ENCODE results near the gene CSRP1. TPM values are rescaled to one million over a fixed set of nuclear protein-coding genes. Genes with fewer than 3 reads are reported as not detected.

Gene CSRP1
- total and polyA plus RNA-seq, 2 of the 13 experiments (the other 11 are each of a cell fraction or from before 2014, with no cell fraction given): 17.7 to 68.9 TPM

DNA sequence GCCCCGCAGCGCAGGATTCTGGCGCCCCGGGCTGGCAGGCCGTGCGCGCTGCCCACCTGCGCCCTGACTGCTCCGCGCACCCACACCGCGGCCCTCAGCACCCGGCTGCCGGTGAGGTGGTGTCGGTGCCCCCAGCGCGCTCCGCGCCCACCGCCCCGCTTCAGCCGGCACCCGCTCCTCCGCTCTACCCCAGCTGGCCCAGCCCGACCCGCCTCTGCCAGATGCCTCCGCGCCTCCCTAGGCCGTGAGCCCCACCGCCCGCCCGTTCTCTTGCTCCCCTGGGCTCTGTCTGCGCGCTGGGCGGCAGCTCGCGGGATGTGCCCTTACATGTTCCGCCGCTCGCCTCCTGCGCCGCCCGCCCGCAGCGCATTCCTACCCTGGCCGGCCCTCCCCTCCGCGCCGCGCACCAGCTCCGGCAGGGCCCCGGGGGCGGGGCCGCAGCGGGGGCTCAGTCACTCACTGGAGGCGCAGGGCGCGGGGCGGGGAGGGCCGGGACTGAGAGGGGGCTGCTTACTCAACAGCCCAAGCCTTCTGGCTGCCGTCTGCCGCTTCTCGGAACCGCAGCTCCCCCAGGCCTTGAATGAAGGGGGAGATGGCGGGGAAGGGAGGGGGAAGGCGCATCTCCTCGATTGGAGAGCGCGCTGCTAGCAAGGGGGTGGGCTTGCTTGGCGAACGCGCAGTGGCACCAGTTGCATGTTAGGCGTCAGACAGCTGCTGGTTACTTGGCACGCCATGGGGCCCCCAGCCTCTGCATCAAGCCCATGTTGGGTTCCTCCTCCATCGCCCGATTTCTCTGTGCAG is 37.9 kb downstream of the CSRP1 start, which contains the start of gene PHLDA3 (continued):
- TF ChIP-seq POLR2A (IDR thresholded peaks at IDR 0.05; ENCODE audit: insufficient read depth in 1 of 2, low read depth in 2 of 2, low read length in 2 of 2) (peak in 1 of 2 experiments; percentile 60; a peak in 2 of 4 replicates), ZNF451 (CRISPR knock-in tag; IDR thresholded peaks at IDR 0.05) (0 out of 2 replicates have a peak, but pooled peaks have one; percentile 40), ZNF678 (CRISPR knock-in tag; IDR thresholded peaks at IDR 0.05) (peak; percentile 79; the same call in 1 of the 2 replicates), ZNF292 (CRISPR knock-in tag; IDR thresholded peaks at IDR 0.05; ENCODE audit: borderline replicate concordance, low read depth) (peak; percentile 44; the same call in 1 of the 2 replicates), ARNT2 (CRISPR knock-in tag; IDR thresholded peaks at IDR 0.05; ENCODE audit: low read depth) (peak; percentile 87), DNMT1 (CRISPR knock-in tag; IDR thresholded peaks at IDR 0.05) (peak; percentile 84; the same call in 1 of the 2 replicates), ZMYM4 (CRISPR knock-in tag; IDR thresholded peaks at IDR 0.05) (peak; percentile 37; the same call in 1 of the 2 replicates), PHF21A (CRISPR knock-in tag; IDR thresholded peaks at IDR 0.05) (peak; percentile 79), ZNF556 (CRISPR knock-in tag; IDR thresholded peaks at IDR 0.05; ENCODE audit: borderline replicate concordance) (peak; percentile 70; the same call in 1 of the 2 replicates), ZNF709 (CRISPR knock-in tag; IDR thresholded peaks at IDR 0.05) (0 out of 2 replicates have a peak, but pooled peaks have one; percentile 62), TAF1 (CRISPR knock-in tag; IDR thresholded peaks at IDR 0.05) (peak; percentile 91), FOSL2 (CRISPR knock-in tag; IDR thresholded peaks at IDR 0.05) (peak; percentile 7; the same call in 1 of the 2 replicates), HNRNPL (IDR thresholded peaks at IDR 0.05; ENCODE audit: low read depth, low read length) (0 out of 2 replicates have a peak, but pooled peaks have one; percentile 18), ZNF136 (CRISPR knock-in tag; IDR thresholded peaks at IDR 0.05; ENCODE audit: low read depth) (no peak), KLF16 (CRISPR knock-in tag; IDR thresholded peaks at IDR 0.05) (no peak), MAF1 (CRISPR knock-in tag; IDR thresholded peaks at IDR 0.05; ENCODE audit: borderline replicate concordance) (peak; percentile 84; the same call in 1 of the 2 replicates), NBN (conservative IDR thresholded peaks at IDR 0.05) (no peak), SPEN (CRISPR knock-in tag; IDR thresholded peaks at IDR 0.05; ENCODE audit: low read depth) (peak; percentile 85), ZNF768 (CRISPR knock-in tag; IDR thresholded peaks at IDR 0.05) (peak; percentile 20; the same call in 1 of the 2 replicates)
- TF ChIP-seq, protein P1, sequence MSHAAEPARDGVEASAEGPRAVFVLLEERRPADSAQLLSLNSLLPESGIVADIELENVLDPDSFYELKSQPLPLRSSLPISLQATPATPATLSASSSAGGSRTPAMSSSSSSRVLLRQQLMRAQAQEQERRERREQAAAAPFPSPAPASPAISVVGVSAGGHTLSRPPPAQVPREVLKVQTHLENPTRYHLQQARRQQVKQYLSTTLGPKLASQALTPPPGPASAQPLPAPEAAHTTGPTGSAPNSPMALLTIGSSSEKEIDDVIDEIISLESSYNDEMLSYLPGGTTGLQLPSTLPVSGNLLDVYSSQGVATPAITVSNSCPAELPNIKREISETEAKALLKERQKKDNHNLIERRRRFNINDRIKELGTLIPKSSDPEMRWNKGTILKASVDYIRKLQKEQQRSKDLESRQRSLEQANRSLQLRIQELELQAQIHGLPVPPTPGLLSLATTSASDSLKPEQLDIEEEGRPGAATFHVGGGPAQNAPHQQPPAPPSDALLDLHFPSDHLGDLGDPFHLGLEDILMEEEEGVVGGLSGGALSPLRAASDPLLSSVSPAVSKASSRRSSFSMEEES (CRISPR knock-in tag; IDR thresholded peaks at IDR 0.05): 0 out of 2 replicates have a peak, but pooled peaks have one; percentile 14
- TF ChIP-seq, protein P2, sequence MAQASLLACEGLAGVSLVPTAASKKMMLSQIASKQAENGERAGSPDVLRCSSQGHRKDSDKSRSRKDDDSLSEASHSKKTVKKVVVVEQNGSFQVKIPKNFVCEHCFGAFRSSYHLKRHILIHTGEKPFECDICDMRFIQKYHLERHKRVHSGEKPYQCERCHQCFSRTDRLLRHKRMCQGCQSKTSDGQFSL (CRISPR knock-in tag; IDR thresholded peaks at IDR 0.05): peak; percentile 43; the same call in 1 of the 2 replicates
- TF ChIP-seq, protein P3, sequence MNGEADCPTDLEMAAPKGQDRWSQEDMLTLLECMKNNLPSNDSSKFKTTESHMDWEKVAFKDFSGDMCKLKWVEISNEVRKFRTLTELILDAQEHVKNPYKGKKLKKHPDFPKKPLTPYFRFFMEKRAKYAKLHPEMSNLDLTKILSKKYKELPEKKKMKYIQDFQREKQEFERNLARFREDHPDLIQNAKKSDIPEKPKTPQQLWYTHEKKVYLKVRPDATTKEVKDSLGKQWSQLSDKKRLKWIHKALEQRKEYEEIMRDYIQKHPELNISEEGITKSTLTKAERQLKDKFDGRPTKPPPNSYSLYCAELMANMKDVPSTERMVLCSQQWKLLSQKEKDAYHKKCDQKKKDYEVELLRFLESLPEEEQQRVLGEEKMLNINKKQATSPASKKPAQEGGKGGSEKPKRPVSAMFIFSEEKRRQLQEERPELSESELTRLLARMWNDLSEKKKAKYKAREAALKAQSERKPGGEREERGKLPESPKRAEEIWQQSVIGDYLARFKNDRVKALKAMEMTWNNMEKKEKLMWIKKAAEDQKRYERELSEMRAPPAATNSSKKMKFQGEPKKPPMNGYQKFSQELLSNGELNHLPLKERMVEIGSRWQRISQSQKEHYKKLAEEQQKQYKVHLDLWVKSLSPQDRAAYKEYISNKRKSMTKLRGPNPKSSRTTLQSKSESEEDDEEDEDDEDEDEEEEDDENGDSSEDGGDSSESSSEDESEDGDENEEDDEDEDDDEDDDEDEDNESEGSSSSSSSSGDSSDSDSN (CRISPR knock-in tag; IDR thresholded peaks at IDR 0.05): peak; percentile 97; the same call in 1 of the 2 replicates
- TF ChIP-seq, protein P4, sequence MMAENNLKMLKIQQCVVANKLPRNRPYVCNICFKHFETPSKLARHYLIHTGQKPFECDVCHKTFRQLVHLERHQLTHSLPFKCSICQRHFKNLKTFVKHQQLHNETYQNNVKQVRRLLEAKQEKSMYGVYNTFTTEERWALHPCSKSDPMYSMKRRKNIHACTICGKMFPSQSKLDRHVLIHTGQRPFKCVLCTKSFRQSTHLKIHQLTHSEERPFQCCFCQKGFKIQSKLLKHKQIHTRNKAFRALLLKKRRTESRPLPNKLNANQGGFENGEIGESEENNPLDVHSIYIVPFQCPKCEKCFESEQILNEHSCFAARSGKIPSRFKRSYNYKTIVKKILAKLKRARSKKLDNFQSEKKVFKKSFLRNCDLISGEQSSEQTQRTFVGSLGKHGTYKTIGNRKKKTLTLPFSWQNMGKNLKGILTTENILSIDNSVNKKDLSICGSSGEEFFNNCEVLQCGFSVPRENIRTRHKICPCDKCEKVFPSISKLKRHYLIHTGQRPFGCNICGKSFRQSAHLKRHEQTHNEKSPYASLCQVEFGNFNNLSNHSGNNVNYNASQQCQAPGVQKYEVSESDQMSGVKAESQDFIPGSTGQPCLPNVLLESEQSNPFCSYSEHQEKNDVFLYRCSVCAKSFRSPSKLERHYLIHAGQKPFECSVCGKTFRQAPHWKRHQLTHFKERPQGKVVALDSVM (CRISPR knock-in tag; IDR thresholded peaks at IDR 0.05): peak; percentile 82
